Central memory CD4-positive, alpha-beta T cell (primary cell): ENCODE measurements around the gene TRIM41.
"Not testable (repeated sequence)": the region's sequence is repeated elsewhere in the genome, so short reads cannot be mapped to it uniquely, and the experiment has no call there.

Experiments used
- DNase-seq: peaks from one replicate; pipeline ENCODE4 v3.0.0; 2022
- total RNA-seq, 3 experiments: gene quantifications; one replicate each; lab custom pipeline; 2026; lab: John Stamatoyannopoulos, UW

Gene TRIM41
- total RNA-seq, result 41.4 to 76.2 (median 52.4) reads per million in 3 experiments

GRCh38 chr5:181223058-181223728 lies at the start of gene TRIM41:
TSS of gene TRIM41 (plus strand) at chr5:181223281. CDS start at chr5:181224000, 719 bp downstream.
- peak; percentile 97 for DNase-seq

GRCh38 chr5:181173420-181174342 lies 49.4 kb upstream of the TRIM41 start:
- peak; percentile 58 for DNase-seq

DNA sequence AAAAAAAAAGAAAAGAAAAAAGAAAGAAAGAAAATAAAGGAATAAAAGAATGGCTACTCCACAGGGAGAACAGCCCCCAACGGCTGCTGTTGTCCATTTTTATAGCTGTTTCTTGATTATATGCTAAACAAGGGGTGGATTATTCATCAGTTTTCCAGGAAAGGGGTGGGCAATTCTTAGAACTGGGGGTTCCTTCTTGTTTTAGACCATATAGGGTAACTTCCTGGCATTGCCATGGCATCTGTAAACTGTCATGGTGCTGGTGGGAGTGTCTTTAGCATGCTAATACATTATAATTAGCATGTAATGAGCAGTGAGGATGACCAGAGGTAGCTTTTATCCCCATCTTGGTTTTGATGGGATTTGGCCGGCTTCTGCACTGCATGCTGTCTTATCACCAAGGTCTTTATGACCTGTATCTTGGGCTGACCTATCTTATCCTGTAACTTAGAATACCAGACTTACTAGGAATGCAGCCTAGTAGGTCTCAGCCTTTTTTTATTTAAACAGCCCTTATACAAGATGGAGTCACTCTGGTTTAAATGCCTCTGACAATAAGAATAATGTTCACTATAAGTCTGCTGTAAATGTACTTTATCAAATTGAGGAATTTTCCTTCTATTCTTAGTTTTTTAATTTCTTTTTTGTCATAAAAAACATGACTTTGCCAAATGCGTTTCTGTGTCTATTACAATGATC lies 46.7 kb upstream of the TRIM41 start:
- DNase-seq, result no peak

DNA sequence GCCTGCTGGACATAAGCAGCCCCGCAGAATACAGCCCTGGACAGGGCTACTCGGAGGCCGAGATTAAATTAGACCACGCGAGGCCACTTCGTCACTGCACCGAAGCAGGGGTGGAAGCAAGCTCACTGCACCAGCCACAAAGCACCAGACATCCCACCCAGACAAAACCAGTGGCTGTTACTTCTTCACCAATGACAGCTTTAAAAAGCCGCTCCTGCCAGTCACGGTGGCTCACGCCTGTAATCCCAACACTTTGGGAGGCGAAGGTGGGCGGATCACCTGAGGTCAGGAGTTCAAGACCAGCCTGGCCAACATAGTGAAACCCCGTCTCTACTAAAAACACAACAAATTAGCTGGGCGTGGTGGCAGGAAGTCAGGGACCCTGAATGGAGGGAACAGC lies 45.5 kb upstream of the TRIM41 start:
- not testable (repeated sequence) for DNase-seq

DNA sequence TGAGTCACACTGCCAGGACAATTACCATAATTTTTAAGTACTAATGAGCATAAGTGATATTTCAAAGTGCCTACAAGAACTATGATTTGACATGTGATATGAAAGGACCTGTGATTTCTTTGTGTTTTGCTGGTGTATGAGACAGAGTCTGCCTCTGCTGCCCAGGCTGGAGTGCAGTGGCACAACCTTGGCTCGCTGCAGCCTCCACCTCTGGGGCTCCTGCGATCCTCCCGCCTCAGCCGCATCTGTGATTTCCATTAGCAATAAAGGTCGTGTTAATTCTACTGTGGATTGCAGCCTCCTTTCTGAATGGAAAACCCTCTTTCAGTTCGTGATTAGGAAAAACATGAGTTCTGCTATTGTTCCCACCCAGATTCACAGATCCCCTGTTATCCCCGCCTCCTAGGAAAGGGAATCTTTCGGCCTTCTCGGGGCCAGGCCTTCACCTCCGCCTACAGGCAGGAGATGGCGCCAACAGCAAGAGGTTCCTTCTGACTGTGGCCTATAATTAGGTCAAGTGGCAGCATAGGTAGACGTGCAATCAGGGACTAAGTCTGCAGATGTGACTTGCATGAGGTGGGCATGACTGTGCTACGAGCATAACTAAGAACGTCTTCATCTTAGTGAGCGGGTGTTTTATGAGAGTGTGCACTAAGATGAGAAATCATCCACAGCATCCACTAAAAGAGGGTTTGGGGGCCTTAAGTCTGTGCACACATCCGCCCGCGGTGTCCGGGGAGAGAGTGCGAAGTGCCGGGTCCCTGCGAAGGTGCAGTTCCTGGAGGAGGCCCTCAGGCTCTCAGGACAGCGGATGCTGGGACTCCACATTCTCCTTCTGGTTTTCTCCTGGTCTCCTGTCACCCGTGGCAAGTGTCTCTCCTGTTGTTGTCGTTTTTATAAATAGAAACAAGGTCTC lies 41.2 kb upstream of the TRIM41 start:
- DNase-seq, result peak; percentile 68

DNA sequence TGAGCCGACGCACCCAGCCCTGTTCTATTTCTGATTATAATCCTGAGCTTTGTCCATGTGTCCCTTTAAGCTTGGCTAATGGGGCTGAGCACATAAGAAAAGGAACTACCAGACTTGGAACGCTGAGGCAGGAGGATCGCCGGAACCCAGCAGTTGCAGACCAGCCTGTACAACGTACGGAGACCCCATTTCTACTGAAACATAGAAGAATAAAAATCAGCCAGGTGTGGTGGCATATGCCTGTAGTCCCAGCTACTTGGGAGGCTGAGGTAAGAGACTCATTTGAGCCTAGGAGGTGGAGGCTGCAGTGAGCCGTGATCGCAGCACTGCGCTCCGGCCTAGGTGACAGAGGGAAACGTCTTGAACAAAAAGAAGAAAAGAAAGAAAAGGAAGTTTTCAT lies 40.4 kb upstream of the TRIM41 start:
- no peak for DNase-seq

GRCh38 chr5:181184845-181185216 lies 38.2 kb upstream of the TRIM41 start:
- no peak for DNase-seq

GRCh38 chr5:181185560-181185959 lies 37.5 kb upstream of the TRIM41 start:
- DNase-seq, result no peak

DNA sequence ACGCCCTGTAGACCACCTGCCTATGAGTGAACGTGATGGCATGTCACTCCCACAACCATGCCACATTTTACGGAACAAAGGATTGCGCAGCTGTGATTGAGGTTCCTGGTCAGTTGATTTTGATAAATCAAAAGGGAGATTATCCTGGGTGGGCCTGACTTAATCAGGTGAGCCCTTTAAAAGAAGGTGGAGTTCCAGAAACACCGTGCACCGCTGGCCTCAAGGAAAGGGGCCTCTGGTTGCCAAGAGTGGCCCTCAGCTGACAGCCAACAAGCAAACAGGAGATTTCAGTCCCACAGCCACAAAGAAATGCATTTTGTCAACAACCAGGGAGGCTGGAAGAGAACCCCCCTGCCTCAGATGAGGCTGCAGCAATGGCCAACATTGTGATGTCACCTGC lies 37.1 kb upstream of the TRIM41 start:
- DNase-seq, result no peak

GRCh38 chr5:181186986-181187499 lies 36.0 kb upstream of the TRIM41 start:
- no peak for DNase-seq

- DNase-seq, result no peak
Observed at GRCh38 chr5:181187500-181188213, 35.4 kb upstream of the TRIM41 start.

DNA sequence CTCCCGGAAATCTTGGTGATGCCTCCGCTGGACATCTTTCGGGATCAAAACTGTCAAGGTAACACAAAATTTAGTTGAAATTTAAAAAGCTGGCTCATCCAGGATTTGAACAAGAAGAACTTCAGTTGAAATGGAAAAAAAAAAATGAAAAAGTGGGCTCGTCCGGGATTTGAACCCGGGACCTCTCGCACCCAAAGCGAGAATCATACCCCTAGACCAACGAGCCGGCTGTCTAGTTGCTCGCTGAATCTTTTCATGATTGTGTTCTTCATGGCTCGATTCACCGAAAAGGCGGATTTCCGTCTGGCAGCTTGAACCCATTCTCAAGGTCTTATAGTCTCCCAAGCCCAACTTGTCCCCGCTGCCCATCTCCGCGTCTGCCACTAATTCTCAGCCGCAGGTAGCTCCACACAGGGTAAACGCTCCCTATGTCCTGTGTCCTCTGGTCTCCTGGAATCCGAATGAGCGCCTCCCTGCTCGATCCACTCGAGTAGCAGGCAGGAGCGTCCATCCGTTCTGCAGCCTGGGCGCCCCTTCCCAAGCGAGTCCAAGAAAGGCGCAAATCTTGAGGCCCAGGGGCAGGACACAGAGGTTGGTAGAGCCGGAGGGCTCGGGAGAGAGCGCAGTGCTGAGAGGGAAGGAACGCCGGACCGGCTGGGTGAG lies 34.2 kb upstream of the TRIM41 start:
- DNase-seq, result peak; percentile 81

DNA sequence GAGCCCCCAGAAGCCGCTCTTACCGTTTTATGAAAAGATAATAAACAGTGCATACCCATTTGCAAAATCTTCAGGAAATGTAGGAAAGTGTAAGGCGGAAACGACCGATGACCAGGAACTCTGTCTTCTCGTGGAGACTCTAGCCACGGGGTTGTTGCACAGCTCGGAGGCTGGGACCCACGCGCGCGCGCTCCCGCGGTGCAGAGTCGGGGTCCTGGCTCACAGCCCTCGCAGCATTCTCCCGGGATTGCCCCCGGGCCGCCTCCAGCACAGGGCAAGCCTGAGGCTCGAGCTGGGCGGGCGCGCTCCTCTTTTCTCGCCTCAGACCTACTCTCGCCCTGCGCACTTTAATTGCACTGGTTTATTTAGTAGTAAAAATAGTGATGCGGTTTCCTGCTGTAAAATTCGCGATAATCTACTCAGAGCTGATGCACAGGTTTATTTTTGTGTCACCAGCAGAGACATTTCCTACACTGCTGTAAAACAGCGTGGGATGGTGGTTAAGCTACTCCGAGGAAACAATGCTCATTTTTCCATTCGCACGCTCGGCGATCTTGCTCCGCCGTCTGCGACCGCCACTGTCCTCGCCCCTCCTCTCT lies 33.6 kb upstream of the TRIM41 start:
- DNase-seq, result peak; percentile 77

DNA sequence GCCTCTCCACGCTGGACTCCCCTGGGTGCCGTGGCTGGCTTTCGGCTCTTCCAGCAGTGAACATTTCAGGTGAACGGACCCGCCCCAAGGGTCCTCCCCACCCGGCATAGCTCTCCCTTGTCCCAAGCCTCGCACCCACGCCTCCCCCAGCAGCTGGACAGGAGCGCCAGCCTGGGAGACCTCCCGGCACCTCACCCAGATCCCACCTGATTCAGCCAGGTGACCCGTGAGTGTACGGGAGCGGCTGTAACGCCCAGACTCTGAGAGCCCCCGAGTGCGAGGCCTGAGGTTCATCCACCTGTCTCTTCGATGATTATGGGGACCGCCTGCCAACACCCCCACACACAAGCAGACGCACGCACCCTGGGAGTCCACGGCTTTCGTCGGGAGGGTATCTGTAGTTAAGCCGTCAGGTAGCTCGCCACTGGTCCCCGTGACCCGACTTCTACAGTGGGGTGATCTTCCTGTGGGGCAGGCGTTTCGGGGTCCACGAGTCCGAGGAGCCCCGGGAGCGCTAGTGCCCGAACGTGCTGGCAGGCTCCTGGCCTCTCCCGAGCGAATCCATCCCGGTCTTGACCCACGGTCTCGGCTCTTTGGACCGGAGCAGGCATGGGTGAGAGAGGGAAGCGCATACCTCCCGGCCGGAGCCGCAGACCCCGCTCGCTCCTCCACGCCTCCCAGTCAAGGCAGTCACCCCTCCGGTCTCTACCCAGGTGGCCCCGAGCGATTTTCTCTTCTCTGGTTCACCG lies 32.9 kb upstream of the TRIM41 start:
- DNase-seq, result peak; percentile 39

GRCh38 chr5:181190711-181191525 lies 32.2 kb upstream of the TRIM41 start:
- peak; percentile 51 for DNase-seq

DNA sequence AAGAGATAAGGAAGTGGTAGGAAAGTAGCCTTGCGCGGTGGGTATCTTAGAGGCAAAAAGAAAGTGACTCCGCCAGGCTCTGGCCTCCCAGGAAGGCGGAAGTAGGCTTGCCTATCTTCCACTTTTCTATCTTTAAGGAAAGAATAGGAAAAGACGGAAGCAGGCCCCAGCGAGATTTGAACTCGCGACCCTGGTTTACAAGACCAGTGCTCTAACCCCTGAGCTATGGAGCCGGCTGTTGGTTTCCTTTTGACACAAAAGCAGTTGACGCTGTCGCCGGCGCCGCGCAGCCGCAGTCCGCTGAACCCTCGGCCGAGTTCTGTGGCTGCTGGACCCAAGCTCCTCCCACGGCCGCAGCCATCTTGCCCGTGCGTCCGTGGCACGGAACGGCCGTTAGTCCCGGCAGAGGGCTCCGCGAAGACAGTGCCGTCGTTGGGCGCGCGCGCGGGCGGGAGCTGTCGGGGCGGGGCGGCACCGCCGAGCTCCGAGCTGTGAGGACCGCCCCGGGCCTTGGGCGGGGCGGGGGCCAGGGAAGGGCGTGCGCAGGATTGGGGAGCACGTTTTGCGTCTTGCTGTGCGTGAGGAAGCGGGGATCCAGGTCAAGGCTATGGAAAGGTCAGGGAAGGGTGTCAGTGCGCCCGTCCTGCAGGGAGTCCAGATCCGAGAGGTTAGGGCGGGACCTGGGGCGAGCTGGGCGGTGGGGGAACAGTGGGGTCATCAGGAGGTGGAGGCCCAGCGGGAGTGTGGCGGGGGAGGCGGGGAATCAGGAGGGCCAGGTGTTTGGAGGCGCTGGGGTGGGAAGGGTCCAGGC lies 31.4 kb upstream of the TRIM41 start:
- peak; percentile 96 for DNase-seq

DNA sequence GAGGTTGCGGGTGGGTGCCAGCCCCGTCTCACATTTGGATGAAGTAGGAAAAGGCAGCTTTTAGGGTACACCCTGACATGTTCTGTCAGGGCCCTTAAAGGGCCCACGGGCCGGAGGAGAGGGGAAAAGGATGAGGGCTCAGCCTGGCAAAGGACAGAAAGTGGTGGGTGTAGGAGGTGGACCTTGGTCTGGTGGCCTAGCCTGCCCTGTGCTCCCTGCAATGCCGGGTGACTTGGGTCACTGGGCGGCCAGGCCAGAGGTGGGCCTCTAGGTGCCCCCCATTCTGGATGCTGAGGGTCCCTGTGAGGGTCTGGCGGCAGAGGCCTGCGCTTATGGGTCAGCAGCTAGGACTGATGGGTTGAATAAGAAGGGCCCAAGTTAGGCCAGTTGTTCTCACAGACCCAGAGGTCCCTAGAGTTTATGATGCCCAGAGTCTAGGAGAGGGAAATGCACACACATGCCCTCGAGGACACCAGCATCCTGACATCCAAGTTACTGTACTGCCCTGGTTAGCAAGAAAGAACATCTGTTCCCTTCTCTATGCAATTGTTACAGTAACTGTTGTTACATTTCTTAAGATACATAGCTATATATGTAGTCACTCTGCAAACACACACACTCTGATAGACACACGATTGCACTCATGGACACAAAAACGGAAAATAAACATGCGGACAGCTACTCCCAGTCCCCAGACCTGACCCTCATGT lies 30.6 kb upstream of the TRIM41 start:
- no peak for DNase-seq
